Medulla oblongata (tissue), 1 donor: ENCODE results near the gene COL6A1.

ENCODE experiments used
- DNase-seq: peaks from one replicate; pipeline ENCODE4 v3.0.0-alpha.2; 2015; ENCODE audit errors: extremely low spot score

COL6A1 gene

GRCh38 chr21:45981151-45982091 is at the start of gene COL6A1:
Gene COL6A1, plus strand, starts transcription at chr21:45981770. Its CDS starts 81 bp downstream, at chr21:45981851.
- DNase-seq: peak; percentile 52

- DNase-seq: no peak
Observed at GRCh38 chr21:45932922-45933502, 48.6 kb upstream of the COL6A1 start.

- DNase-seq: no peak
Observed at GRCh38 chr21:45934085-45934484, 47.5 kb upstream of the COL6A1 start.

- DNase-seq: no peak
Observed at GRCh38 chr21:45934554-45934953, 47.0 kb upstream of the COL6A1 start.

GRCh38 chr21:45935628-45936027 is 45.9 kb upstream of the COL6A1 start:
- no peak for DNase-seq

GRCh38 chr21:45937721-45938452 is 43.7 kb upstream of the COL6A1 start:
- DNase-seq: no peak

- no peak for DNase-seq
Observed at GRCh38 chr21:45938453-45938755, 43.2 kb upstream of the COL6A1 start.

GRCh38 chr21:45938811-45939520 is 42.6 kb upstream of the COL6A1 start:
- no peak for DNase-seq

GRCh38 chr21:45939521-45940045 is 42.0 kb upstream of the COL6A1 start:
- DNase-seq: no peak

- no peak for DNase-seq
Observed at GRCh38 chr21:45940091-45940490, 41.5 kb upstream of the COL6A1 start.

GRCh38 chr21:45940621-45941337 is 40.8 kb upstream of the COL6A1 start:
- no peak for DNase-seq

GRCh38 chr21:45941338-45941710 is 40.2 kb upstream of the COL6A1 start:
- DNase-seq: no peak

- no peak for DNase-seq
Observed at GRCh38 chr21:45941717-45942546, 39.6 kb upstream of the COL6A1 start.

GRCh38 chr21:45942755-45943629 is 38.6 kb upstream of the COL6A1 start:
- no peak for DNase-seq

- DNase-seq: no peak
Observed at GRCh38 chr21:45943630-45944540, 37.7 kb upstream of the COL6A1 start.

- DNase-seq: no peak
Observed at GRCh38 chr21:45944601-45945000, 37.0 kb upstream of the COL6A1 start.

GRCh38 chr21:45945066-45945867 is 36.3 kb upstream of the COL6A1 start:
- no peak for DNase-seq
